HL-60 (cell line): ENCODE results near the gene PASD1.
"Not testable (repeated sequence)": the region's sequence is repeated elsewhere in the genome, so short reads cannot be mapped to it uniquely, and the experiment has no call there.

ENCODE experiments used
- DNase-seq, 2 experiments: peaks; one replicate each; pipeline ENCODE4 v3.0.0-alpha.2; 2010 to 2020; ENCODE audit warnings: low read depth in 1 of 2, low spot score in 1 of 2
- H3K27ac ChIP-seq: fragments of 250-450 bp; sonication (Bioruptor Pico); replicated peaks from 2 replicates; pipeline ENCODE4 v1.5.1; 2020; ENCODE audit warnings: mild to moderate bottlenecking, moderate library complexity
- H3K27me3 ChIP-seq: fragments of 250-450 bp; sonication (Bioruptor Pico); 2 replicates; pipeline ENCODE4 v1.5.1; 2021; ENCODE audit warnings: mild to moderate bottlenecking, moderate library complexity; ENCODE audit not compliant: insufficient read depth, poor library complexity, severe bottlenecking
- H3K4me3 ChIP-seq: replicated peaks from 2 replicates; pipeline ENCODE4 v1.5.1; 2011; ENCODE audit warnings: mild to moderate bottlenecking, control low read depth, low read length; ENCODE audit not compliant: insufficient read depth
- GABPA ChIP-seq: IDR thresholded peaks from 2 replicates; pipeline ENCODE4 v1.6.1; 2012; ENCODE audit warnings: low read depth
- POLR2AphosphoS5 ChIP-seq: IDR thresholded peaks from 2 replicates; pipeline ENCODE4 v1.6.1; 2012; ENCODE audit warnings: low read depth
- REST ChIP-seq: IDR thresholded peaks from 2 replicates; pipeline ENCODE4 v1.6.1; 2012; ENCODE audit warnings: low read depth; ENCODE audit not compliant: insufficient replicate concordance
- SPI1 ChIP-seq: IDR thresholded peaks from 2 replicates; pipeline ENCODE4 v1.6.1; 2012; ENCODE audit warnings: low read depth, mild to moderate bottlenecking, borderline replicate concordance
- TF ChIP-seq, protein P1 (sequence below): IDR thresholded peaks from one replicate; pipeline ENCODE4 v1.5.1; 2011; ENCODE audit warnings: low read length, control low read depth, inconsistent platforms; ENCODE audit not compliant: insufficient read depth

The PASD1 gene

GRCh38 chrX:151538190-151539122 is 25.0 kb upstream of the PASD1 start:
- DNase-seq: no peak

GRCh38 chrX:151543706-151544105 is 19.8 kb upstream of the PASD1 start:
- Histone ChIP-seq H3K27me3 (no peaks in the 10 kb centered on the region), H3K4me3 (no peak overlapping the region), H3K27ac (no peak overlapping the region)
- DNase-seq: no peak
- no peak for TF ChIP-seq GABPA
- TF ChIP-seq, protein P1, sequence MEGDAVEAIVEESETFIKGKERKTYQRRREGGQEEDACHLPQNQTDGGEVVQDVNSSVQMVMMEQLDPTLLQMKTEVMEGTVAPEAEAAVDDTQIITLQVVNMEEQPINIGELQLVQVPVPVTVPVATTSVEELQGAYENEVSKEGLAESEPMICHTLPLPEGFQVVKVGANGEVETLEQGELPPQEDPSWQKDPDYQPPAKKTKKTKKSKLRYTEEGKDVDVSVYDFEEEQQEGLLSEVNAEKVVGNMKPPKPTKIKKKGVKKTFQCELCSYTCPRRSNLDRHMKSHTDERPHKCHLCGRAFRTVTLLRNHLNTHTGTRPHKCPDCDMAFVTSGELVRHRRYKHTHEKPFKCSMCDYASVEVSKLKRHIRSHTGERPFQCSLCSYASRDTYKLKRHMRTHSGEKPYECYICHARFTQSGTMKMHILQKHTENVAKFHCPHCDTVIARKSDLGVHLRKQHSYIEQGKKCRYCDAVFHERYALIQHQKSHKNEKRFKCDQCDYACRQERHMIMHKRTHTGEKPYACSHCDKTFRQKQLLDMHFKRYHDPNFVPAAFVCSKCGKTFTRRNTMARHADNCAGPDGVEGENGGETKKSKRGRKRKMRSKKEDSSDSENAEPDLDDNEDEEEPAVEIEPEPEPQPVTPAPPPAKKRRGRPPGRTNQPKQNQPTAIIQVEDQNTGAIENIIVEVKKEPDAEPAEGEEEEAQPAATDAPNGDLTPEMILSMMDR: no peak

More at GRCh38 chrX:151538190-151539122, 25.0 kb upstream of the PASD1 start:
- TF ChIP-seq SPI1: no peak
- TF ChIP-seq REST: no peak
- TF ChIP-seq POLR2AphosphoS5: no peak
- no peak for TF ChIP-seq GABPA
- TF ChIP-seq, protein P1: no peak
- H3K27ac ChIP-seq: no peak overlapping the region
- H3K27me3 ChIP-seq: no peaks in the 10 kb centered on the region
- no peak overlapping the region for H3K4me3 ChIP-seq

GRCh38 chrX:151546226-151546625 is 17.2 kb upstream of the PASD1 start:
- DNase-seq, H3K27ac ChIP-seq, H3K27me3 ChIP-seq, H3K4me3 ChIP-seq: not testable (repeated sequence)

DNA sequence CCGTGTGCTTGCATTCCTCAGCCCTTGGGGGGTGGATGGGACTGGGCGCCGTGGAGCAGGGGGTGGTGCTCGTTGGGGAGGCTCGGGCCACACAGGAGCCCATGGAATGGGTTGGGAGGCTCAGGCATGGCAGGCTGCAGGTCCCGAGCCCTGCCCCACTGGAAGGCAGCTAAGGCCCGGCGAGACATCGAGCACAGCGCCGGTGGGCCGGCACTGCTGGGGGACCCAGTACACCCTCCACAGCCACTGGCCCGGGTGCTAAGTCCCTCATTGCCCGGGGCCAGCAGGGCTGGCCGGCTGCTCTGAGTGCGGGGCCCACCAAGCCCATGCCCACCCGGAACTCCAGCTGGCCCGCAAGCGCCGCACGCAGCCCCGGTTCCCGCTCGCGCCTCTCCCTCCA is 12.3 kb upstream of the PASD1 start:
- H3K4me3 ChIP-seq, H3K27ac ChIP-seq: not testable (repeated sequence)
- H3K27me3 ChIP-seq: peaks cover 11% of the 10 kb centered on the region

DNA sequence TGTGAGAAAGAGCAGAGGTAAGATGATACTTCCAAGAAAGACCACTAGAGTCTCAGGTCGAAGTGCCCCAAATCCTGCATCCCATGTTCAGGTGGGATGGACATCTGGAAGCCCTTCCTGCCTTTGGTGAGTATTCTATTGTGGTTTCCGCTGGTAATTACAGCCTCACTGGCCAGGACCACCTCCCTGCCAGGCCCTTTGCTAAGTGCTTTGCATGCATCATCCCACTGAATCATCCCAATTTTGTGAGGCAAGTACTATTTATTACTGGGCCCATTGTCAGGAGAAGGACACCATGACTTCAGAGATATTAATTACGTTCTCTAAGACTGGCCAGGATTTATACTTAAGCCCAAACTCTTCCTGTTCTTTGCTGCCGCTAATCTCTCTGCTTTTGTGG is 10.7 kb upstream of the PASD1 start:
- Histone ChIP-seq H3K27me3 (peaks cover 11% of the 10 kb centered on the region), H3K27ac (no peak overlapping the region), H3K4me3 (no peak overlapping the region)
- TF ChIP-seq POLR2AphosphoS5: no peak
- DNase-seq: no peak

More for the DNA sequence above, 12.3 kb upstream of the PASD1 start:
- DNase-seq: not testable (repeated sequence)

GRCh38 chrX:151555301-151555700 is 8.2 kb upstream of the PASD1 start:
- H3K4me3 ChIP-seq, DNase-seq, H3K27ac ChIP-seq: not testable (repeated sequence)
- peaks cover 11% of the 10 kb centered on the region for H3K27me3 ChIP-seq

DNA sequence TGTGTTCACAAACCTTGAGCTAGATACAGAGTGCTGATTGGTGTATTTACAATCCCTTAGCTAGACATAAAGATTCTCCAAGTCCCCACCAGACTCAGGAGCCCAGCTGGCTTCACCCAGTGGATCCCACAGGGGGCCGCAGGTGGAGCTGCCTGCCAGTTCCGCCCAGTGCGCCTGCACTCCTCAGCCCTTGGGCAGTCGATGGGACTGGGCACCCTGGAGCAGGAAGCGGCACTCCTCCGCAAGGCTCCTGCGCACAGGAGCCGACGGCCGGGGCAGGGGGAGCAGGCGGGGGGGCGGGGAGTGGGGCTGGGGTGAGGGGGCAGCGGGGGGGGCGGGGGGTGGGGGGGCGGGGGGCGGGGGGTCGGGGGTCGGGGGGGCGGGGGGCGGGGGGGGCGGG is 990 bp upstream of the PASD1 start:
- not testable (repeated sequence) for DNase-seq, H3K27ac ChIP-seq, H3K4me3 ChIP-seq, H3K27me3 ChIP-seq

- not testable (repeated sequence) for DNase-seq, H3K27ac ChIP-seq, H3K4me3 ChIP-seq
Observed at GRCh38 chrX:151563003-151563402, 472 bp upstream of the PASD1 start.

More at GRCh38 chrX:151563003-151563402, 472 bp upstream of the PASD1 start:
- H3K27me3 ChIP-seq: not testable (repeated sequence)
